Activated T-cell treated with anti-CD3 and anti-CD28 coated beads for 24 hours (primary cell): Measurements from ENCODE around the gene SLC12A8.

Source experiments
- DNase-seq: peaks from one replicate; pipeline ENCODE4 v3.0.0-alpha.2; 2020; ENCODE audit warnings: low read depth

Gene SLC12A8

DNA sequence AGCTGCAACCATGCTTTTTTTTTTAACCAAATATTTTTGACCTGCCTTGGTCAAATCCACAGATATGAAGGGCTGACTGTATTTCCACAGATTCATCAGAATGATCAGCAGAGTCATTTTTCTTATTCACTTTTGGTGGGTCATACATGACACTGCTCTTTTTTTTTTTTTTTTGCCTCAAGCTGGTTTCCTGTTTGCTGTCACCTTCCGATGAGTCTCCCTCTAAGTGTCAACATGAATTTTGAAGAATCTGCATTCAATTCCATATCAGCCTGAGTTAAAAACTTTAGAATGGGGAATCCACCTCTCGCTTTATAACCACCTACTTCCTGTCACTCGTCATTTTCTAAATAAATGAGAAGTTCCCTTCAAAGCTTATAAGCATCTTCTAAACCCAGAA is 2.2 kb upstream of the SLC12A8 start:
- DNase-seq: no peak

DNA sequence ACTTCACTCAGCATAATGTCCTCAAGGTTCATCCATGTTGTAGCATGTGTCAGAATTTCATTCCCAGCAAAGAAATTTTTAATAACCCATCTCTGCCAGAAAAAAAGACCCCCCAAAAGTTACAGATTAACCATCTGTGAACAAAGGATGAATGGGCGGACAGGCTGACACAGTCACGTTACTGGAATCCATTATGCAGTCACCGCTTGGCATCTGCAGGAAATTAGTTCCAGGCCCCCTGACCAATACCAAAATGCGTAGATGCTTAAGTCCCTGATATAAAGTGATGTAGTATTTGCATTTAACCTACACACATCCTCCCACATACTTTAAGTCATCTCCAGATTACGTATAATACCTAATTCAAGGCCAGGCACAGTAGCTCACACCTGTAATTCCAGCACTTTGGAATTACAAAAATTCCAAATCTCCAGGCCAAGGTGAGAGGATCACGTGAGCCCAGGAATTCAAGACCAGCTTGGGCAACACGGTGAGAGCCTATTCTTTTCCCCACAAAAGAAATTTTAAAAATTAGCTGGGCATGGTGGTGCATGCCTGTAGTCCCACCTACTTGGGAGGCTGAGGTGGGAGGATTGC is 1.5 kb upstream of the SLC12A8 start:
- no peak for DNase-seq

DNA sequence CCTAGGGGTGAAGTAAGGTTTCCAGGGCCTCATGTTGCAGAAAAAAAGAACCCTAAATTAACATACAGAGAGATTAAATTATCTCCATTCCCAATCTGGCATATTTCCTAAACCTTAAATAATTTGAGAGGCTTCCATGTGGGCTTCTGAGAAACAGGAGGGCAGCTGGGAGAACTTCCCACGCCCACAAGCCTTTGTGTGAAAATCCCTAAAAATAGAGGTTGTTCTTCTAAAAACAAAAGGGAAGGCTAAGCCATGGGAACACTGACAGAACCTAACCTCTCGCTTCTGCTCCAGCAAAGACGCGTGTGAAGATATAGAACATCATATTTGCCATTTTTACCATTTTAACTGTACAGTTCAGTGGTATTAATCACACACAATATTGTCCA is 812 bp upstream of the SLC12A8 start:
- DNase-seq: no peak

DNA sequence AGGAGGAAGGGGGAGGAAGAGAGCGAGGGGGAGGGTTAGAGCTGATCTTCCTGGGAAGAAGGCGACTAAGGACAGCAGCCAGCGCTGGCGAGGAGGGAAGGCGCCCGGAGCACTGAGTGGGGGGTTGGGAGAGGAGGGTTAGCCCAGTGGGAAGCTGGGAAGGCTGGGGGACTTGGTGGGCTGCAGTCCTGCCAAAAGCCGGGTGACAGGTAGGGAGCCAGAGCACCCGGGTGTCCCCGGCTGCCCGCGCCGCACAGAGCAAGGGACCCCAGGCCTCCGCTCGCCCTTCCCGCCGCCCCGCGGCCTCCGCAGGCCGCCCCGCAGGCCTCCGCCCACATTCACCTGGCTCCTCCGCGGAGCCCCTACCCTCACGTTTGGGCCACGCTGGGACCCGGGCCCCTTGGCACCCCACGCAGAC is 448 bp downstream of the SLC12A8 start:
- DNase-seq: no peak

DNA sequence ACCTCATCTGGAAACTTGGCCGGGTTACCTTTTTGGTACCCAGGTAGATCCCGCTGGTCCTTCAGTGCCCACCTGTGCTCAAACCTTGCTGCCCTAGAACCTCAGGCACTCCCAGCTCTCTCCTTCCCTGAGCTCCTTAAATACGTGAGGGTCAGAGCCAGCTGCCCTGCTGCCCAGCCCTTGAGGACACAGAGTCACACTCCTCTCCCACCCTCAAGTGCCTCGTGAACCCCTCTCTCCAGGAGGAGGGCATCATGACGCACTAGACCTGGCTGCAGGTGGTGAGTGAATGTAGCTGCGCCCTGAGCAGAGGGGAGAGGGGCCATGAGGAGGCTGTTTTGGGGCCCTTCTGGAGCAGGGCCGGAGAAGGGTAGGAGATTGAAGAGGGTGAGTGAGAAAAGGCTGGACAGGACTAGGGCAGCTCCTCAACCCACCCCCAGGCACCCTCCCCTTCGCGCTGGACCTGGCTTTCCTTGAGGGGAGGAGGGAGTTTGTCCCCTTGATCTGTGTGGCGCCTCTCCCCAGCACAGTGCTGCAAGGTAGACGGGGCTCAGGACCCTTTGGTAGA is 941 bp downstream of the SLC12A8 start:
- DNase-seq: no peak

DNA sequence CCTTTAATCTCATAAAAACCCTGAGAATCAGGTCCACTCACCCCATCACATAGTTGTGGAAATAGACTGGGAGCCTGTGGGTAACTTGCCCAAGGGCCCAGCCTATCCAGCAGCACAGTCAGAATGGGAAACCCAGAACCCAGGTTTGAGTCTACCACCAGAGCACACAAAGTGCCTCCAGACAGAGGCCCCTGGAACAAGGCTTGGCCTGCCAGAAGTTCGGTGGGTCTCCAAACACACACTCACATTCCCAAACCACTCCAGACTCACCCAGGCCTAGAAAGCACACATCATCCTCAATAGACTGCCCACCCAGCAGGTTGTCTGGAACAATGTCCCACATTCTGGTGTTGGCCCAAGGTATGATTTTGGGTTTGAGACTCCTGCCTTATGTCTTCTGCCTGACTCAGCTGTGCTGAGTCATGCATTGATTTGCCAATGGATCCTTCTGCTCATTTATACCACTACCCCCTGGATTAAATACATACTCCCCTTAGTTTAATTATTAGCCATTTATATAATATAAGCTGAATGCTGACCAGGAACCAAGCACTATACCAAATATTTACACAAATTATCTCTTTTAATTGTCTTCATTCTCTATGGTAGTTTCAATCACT is 4.5 kb downstream of the SLC12A8 start:
- no peak for DNase-seq

DNA sequence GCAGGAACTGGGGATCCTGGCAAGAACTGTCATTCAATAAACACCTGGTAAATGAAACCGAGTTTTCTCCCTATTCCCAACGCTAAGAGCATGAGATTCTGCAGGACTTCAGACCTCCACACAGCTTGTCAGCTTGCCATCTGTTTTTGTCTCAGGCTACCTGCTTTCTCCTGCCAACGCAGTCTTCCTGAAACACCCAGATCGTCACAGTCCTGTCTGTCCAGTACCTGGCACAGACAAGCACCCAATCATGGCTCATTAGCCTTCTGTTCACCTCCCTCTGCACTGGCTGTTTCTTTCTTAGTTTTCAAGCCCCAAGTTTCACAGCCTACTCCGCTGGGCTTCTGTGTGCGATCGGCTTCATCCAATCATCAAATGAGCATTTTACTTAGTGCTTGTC is 5.0 kb downstream of the SLC12A8 start:
- DNase-seq: no peak

DNA sequence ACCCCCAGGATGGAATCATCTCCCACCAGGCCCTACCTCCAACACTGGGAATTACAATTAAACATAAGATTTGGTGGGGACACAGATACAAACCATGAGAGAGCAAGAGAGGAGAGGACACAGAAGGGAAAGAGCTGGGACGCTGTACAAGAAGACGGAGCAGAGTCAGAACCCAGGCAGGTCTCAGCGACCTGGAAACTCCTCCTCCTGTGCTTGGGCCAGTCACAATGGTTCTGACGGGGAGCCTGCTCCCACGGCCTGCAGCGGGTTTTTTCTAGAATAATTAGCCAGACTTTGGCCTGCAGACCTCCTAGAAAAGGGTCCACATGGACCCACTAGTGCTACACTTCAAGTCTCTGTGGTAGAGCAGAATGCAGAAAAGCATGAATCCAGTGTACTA is 5.6 kb downstream of the SLC12A8 start:
- DNase-seq: no peak

DNA sequence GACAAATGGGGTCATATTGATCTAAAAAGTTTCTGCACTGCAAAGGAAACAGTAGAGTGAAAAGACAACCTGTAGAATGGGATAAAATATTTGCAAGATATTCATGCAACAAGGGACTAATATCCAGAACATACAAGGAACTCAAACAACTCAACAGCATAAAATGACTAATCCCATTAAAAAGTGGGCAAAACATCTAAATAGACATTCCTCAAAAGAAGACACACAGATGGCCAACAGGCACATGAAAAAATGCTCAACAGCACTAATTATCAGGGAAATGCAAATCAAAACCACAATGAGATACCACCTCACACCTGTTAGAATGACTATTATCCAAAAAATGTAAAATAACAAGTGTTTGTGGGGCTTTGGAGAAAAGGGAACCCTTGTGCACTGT is 8.8 kb downstream of the SLC12A8 start:
- DNase-seq: no peak

DNA sequence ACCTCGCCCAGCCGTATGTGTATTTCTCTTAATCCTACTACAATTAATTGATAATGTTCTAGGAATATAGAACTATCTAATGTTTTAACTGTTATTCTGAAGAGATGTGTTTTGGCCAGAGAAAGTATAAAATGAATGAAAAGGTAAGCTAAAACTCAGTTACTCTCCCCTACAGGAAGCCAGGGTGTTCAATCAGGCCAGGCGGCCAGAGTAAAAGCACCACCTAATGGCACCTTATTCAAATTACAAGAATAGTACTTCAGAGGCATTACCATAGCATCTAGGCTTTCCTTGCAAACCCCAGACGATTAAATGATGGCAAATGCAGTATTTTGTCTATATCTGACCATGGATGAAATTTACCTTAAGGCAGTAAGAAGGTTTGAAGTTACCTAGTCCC is 10.4 kb downstream of the SLC12A8 start:
- no peak for DNase-seq

DNA sequence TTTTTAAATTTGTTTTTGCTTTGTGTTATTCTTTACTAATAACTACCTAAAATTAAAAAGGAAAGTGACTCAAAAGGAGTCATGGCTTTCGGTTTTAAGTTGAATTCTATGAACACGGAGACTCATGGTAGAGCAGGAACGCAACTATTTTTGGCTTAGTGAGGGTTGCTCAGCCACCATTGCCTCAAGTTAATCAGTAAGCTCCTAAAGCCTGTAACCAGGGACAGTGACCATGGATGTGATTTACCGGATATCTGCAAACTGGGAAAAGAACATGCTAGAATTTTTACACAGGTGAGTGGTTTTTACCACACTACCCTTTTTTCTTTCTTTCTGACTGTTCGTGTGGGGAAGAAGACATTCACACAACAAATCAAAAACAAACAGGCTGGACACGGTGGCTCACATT is 11.8 kb downstream of the SLC12A8 start:
- DNase-seq: no peak

DNA sequence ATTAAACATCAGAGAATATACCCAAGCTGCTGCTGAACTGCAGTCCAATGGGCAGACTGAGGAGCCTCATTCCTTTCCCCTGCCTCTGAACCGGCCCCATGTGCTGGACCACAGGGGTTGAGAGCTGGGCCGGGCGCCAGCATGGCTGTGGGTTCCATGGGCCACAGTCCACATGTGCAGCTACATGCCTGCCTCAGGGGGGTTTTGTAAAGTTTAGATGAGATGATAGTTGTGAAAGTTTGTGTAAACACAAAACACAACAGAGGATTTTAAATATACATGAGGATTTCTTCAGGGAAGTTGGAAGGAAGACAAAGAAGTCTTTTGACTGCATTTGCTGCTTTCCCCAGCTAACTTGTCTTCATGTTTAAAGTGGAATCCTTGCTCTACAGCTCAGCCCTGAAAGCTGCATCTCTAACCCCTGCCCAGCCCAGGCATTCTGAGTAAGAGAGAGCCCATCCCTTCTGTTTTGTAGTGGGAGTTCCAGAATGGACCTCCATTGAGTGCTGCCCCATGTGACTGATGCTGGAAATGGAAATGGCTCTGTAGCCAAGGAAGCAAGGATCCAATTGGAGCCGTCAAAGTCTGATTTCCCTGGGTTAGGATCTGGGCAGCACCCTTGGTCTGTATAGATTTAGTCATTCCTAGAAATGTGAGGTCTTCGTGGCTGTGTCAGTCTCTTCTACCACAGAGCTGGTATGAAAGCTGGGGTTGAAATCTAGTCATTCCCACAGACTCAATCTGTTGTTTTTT is 17.5 kb downstream of the SLC12A8 start:
- DNase-seq: no peak

DNA sequence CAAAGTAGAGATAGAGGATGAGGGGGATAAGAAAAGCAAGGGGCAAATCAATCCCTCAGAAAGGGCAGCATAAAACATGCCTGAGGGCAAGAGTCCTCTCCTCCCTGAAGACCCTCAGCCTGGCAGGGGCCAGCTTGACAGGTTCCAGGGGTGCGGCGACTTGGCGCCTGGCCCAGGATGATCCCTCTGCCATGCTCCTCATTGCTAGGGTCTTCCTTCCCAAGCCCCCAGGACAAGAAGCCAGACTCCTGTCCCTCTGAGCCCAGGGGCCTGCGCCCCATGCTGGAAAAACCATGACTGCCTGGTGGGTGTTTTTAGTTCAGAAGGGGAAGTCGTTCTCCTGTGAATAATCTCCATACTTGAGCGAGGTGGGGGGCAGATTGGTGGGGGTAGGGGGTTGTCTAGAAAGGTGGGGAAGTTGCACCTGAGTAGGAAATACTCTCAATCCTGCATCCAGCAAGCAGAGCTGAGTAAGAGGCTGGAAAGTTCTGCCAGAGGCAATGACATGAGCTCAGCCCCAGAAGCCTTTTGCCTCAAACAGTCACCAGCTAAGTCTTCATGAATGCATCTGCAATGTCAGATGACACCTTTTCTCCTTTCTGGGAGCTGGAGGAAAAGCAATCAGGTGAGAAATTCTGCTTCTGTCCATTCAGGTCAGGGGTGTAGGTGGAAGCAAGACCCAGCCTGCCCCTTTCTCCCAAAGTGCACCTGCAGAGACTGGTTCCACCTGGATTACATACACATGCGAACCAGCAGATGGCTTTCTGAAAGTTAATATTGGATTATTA is 18.3 kb downstream of the SLC12A8 start:
- no peak for DNase-seq

DNA sequence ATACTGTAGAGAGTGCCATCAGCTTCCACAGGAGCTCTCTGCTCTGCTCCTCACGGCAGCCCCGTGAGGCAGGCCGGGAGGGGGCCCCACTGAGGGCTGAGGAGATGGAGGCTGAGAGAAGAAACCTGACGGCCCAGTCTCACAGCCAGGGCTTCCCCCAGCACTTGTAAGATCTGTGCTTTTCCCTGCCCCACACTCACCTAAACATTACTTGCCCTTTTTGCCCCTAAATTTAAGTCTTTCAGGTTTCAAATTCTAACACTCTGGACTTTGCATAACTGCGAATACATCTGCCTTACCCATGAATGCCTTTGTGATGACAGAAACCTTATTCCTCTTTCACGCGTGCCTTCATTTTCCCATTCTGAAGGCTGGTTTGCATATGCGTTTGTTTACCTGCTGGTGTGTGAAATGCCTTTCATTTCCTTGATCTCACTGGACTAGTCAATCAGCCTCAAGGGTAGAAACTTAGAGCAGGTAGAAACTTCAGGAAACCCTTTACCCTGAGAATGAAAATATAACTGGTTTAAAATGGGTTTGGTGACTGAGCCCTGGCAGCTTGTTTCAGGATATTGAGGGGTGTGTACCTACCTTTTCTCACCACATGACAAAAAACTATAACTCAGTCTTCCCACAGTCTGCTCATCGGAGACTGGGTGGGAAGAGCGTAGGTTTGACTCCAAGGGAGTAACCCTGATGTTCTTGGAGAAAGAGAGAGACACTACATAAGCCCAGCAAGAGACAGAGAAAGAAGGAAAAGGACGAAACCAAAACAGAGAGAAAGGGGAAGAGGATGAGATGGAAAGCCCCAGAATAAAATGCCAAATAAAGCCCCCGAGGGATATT is 20.1 kb downstream of the SLC12A8 start:
- DNase-seq: no peak

DNA sequence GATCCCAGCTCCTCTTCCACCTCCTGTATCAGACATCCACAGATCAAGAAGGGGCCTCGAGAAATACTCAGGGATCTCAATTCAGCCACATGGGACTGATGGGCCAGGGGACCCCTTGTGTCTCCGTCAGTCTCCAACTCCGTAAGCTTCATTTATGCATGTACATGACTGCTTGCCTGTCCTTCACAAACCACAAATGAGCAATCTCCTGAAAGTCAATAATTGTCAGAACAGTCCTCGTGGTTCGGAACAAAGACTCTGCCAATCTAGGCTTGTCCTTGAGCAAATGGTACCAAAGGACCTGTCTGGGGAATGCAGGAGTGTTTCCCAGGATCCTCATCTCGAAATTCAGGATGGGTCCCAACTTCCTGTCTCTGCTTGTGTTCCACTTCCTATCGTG is 20.8 kb downstream of the SLC12A8 start:
- DNase-seq: no peak

DNA sequence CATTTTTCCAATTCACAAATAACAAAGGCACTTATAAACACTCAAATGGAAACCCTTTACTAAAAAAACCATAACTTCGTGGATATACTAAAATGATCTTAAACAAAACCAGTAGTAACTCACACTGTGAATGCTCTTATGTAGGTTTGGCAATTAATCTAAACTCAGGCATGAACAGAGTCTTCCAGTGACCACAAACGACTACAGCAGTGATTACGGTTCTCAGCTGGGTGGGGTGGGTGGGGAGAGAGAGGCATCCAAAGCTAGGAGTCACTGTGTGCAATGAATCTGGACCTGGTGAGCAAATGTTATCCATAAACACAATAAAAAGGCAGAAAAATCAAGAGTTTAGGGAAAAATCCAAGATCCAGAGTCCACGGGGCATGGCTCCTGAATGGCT is 21.3 kb downstream of the SLC12A8 start:
- no peak for DNase-seq

DNA sequence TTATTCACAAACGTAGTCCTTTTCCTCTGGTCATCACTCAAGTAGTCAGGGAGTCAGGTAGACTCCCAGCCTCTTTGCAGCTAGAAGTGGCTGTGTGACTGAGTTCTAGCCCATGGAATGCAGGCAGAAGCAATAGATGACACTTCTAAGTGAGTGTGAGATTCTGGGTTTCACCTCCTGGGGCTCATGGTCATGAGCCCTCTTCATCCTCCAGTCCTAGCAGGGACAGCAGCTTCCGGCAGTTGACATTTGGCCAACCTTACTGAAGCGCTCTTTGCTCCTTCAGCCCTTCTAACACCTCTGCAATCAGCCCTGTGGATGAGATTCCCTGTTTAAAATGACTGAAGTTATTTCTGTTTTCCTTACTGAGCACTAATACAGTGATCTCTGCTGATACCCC is 21.8 kb downstream of the SLC12A8 start:
- no peak for DNase-seq

DNA sequence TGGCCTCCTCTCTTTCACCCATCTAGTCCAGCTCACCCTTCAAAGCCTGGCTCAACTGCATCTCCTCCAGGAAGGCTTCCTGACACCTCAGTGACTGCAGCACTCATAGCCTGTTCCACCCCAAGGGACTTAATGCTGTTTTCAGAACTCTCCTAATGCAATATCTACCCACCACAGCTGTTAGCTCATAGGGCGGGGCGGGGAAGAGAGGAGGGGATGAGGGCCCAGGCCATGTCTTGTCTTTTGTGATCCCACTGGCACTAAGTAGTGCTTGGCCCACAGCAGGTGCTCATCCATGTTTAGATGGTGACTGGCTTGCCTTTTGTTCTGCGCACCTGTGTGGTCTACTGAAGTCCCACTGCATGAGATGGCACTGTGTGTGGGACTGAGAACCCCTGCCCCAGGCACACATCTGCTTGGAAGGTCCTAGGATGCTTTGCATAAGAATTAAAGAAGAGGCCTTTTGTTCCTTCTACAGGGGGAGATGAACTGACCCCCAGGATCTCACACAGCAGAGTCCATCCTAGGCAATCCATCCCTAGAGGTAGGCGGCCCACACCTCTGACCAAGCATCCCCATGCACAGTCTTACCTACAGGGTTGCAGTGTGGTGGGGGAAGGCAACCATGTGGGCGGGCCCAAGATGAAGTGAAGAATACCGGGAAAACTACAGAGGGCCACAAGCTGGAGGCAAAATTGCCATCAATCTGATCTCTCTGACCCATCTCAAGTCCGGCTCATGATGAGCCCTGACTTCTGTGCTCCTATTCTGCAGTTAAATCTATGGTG is 23.0 kb downstream of the SLC12A8 start:
- no peak for DNase-seq

DNA sequence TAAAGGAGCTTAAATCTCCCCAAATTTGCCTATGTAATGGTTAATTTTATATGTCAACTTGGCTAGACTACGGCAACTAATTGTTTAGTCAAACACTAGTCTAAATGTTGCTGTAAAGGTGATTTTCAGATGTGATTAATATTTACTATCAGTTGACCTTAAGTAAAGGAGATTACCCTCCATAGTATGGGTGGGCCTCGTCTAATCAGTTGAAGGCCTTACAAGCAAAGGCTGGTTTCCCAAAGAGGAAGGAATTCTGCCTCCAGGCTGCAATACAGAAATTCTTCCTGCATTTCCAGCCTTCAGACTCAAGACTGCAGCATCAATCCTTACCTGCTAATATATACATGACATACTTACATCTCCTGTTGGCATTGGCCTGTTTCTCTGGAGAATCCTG is 23.6 kb downstream of the SLC12A8 start:
- no peak for DNase-seq

DNA sequence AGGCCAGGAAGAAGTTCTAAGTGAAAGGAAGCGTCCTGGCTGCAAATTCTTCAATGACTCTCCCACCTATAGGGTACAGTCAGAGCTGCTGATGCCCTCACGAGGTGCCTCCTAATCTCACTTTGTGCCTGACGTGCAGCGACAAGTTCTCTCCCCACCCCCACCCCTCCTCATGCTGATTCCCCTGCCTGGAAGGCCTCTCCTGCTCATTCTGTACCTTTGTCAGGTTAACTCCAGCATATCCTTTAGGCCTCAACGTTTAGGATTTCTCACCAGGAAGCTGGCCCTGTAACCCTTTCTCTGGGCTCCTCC is 25.0 kb downstream of the SLC12A8 start:
- DNase-seq: no peak
